HG02798 (cell line): Measurements from ENCODE around the gene SERINC5.

Experiments
- ATAC-seq: cut with Tn5 transposase; IDR thresholded peaks from one replicate; pipeline ENCODE4 v1.9.1; 2021; ENCODE audit warnings: mild to moderate bottlenecking; ENCODE audit not compliant: unreplicated experiment, poor library complexity

The SERINC5 gene

DNA sequence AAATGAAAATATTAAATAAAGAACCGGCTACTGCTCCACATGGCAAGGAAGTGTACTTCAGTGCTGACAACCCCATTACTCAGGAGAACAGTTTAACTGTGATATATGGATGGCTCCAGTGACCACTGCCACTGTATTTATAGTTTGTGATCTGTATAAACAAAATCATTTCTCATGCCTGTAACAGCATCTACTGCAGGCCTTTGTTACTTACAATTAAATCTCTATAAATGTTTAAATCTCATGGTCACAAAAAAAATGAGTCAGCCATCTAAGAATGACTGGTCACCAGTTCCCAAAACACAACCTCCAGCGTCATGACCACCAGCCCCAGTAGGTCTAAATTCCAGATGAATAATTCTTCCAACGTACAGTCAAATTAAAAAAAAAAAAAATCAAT lies 24.6 kb downstream of the SERINC5 start:
- ATAC-seq: no peak

GRCh38 chr5:80230269-80230992 lies 25.4 kb downstream of the SERINC5 start:
- no peak for ATAC-seq

- ATAC-seq: no peak
Measured at GRCh38 chr5:80229902-80230255, 26.0 kb downstream of the SERINC5 start.

DNA sequence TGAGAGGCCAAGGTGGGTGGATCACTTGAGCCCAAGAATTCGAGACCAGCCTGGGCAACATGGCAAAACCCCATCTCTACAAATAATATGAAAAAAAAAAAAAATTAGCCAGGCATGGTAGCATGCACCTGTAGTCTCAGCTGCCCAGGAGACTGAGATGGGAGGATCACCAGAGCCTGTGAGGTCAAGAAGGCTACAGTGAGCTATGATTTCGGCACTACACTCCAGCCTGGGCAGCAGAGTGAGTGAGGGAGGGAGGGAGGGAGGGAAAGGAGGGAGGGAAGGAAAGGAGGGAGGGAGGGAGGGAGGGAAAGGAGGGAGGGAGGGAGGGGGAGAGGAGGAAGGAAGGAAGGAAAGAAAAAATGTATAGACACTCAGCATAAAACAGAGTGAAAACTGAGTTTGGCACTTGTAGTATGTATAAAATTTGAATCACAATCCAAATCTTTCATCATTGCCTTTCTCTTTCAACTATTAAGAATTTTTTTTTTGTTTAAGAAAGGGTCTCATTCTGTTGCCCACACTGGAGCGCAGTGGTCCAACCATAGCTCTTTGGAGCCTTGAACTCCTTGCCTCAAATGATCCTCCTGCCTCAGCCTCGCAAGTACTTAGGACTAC lies 27.8 kb downstream of the SERINC5 start:
- no peak for ATAC-seq

DNA sequence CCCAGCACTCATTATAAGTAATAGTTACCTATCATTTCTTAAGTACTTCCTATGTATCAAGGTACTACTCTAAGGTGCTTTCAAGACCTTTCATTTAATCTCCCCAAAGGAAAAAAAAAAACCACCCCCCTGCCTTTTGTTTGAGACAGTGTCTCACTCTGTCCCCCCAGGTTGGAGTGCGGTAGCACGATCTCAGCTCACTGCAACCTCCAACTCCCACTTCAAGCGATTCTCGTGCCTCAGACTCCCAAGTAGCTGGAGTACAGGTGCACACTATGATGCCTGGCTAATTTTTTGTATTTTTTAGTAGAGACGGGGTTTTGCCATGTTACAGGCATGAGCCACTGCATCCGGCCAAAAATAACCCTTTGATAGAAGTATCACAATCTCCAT lies 29.9 kb downstream of the SERINC5 start:
- no peak for ATAC-seq

- ATAC-seq: no peak
Measured at GRCh38 chr5:80225189-80225933, 30.5 kb downstream of the SERINC5 start.

- no peak for ATAC-seq
Measured at GRCh38 chr5:80223561-80223960, 32.3 kb downstream of the SERINC5 start.

DNA sequence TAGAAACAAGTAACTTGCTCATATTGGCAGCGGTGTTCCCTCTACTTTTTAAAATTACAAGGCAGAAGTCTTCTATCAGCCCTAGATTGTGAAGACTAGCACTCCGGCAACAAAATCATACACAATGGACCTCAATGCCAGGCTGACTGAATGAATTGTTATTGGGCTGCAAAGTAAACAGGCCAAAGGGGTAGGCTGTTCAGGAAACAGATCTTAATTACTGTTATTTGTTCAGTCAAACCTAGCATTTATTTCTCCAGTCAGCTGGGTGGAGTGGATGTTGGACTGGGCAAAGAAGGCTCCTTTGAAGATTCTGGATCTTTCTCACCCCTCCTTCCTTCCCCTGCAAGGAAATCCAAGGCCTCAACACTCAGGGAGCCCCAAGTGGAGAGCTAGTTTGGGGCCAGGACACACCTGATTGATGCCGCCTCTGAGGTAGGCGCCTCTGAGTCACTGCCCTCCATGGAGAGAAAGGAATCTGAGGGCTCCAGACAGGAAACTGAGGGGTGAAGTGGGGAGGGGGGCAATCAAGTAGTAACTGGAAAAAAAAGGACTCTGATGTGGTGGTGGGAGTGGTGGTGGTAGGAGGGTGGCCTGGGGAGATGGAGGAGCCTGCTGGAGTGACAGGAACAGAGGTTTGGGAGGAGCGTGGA lies 35.5 kb downstream of the SERINC5 start:
- ATAC-seq: no peak

GRCh38 chr5:80219391-80219790 lies 36.5 kb downstream of the SERINC5 start:
- ATAC-seq: no peak

DNA sequence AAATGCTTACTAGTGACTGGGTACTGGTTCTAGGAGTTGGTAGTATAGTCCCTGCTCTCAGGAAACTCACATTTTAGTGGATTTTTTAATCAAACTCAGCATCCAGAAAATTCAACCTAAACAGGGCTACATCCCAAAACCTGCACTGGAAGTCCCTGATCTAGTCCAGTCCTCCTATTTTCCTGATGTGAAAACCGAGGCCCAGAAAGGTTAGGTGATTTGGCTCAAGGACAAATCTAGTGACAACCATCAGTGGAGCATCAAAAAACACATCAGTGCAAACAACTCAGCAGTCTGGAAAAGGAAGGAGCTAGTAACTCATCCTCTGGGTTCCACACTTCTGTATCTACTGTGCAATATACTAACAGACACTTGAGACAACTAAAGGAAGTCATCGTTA lies 38.2 kb downstream of the SERINC5 start:
- no peak for ATAC-seq

GRCh38 chr5:80216753-80217596 lies 38.9 kb downstream of the SERINC5 start:
- ATAC-seq: no peak

DNA sequence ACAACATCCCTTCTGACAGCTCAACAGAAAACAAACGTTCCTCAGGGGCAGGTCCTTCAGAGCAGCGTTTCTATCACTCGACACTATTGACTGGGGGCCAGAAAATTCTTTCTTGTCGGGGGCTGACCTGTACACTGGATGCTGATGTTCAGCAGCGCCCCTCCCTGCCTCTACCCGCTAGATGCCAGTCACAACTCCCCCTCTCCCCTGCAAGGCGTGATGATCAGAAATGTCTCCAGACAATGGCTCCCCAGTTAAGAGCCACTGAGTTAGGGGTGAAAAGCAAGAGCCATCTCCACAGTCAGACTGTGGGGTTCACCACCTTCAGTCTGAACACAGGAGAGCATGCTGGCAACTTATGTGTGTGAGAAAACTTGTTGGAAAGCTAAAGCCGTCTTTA lies 39.8 kb downstream of the SERINC5 start:
- no peak for ATAC-seq

DNA sequence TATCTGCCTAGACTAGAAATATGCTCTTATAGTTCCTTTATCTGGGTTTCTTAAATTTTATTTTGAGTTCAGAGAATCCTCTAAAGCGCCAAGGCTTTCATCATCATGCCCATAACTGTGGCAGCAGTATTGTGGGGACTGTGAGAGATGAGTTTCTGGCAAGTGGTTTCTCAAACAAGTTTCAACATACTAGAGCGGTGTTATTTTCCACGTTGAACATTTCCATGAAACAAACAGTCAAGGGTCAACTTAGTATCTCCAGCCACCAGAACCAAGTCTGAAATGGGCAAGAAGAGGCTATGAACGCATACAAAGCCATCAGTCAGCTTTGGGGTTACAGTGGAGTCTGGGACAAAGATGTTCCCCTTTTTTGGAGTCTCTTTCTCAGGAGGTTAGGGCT lies 40.3 kb downstream of the SERINC5 start:
- no peak for ATAC-seq

DNA sequence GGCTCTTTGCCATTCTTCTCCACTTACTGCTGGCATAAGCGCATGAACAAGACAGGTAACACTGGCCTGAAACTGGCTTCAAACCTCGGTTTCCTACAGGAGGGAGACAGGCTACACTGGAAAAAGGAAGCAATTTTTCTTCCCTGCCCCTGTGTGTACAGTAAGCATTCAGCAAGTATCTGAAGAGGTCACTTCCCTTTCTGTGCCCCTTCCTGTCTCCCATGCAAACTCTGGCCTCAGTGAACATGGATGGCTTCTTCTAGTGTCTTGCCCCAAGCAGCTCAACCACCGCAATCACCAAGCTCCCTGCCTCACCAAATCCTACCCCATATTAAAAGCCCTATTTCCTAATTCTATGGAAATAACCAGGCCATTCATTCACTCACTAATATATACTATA lies 42.4 kb downstream of the SERINC5 start:
- no peak for ATAC-seq

DNA sequence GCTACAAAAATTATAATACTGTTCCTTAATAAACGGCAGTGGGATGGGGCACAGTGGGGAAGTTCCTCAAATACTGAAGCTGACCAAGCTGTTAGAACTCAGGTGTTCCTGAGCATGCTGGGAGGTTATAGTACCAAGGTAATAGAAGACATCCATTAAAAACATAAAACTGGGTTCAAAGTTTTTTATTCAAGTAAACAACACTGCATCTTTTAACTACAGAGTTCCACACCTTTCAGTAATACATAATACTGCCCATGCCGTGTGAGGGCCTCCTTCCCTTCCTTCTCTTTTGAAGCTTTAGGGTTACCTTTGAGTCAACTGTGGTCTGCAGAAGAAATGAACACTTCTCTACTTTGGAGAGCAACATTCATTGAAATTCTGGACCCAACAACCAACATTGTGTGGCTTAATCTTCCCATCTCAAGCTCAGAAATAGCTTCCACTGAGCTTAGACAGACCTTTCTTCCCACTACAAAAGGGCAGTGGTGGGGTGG lies 43.6 kb downstream of the SERINC5 start:
- no peak for ATAC-seq

DNA sequence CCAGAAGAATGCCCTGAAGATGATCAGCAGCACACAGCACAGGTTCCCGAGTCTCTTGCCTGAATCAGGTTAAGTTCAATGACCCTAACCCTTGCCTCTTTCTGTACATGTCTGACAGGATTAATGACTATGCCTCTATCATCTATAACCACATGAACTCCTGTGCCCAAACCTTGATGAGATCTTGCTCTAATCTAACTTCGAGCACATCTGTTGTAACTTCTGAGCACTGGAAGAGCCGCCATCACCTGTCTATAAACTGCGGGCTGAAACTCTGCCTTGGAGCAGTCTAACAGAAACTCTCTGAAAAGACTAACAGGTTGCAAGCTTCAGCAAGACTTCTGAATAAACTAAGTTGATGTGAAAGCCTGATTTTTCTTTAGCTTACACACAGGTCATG lies 44.5 kb downstream of the SERINC5 start:
- no peak for ATAC-seq

DNA sequence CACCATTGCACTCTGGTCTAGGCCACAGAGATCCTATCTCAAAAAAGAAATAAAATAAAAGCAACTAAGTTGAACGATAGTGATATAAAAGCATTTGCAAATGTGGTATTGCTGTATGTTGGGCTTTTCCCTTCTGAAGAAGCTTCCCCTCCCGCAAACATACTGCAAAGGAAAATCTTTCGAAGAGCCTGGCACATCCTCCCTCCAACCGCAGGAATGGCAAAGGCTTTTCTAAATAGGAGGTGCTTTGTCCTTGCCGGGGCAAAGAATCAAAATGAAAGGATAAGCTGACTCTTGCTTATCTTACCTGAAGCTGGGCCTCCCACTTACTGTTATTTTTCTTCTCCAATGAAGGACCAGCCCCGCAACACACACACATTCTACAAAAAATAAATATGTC lies 45.8 kb downstream of the SERINC5 start:
- ATAC-seq: no peak

- ATAC-seq: no peak
Measured at GRCh38 chr5:80208381-80208780, 47.5 kb downstream of the SERINC5 start.

DNA sequence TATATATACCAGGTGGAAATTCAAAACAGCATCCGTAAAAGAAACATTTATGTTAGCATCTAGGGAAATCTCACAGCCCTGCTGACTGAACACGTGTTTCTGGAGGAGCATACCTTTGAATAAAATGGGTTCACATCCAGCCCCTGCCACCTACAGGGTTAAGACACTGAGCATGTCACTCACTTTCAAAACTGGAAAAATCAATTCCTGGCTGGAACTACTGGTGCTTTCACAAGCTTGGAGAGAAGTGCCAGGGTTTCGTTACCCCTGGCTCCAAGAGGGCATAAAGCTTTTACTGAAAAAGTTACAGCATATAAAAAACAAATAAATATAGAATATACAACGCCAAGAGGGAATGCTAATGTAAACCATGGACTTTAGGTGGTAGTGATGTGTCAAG lies 48.0 kb downstream of the SERINC5 start:
- no peak for ATAC-seq

DNA sequence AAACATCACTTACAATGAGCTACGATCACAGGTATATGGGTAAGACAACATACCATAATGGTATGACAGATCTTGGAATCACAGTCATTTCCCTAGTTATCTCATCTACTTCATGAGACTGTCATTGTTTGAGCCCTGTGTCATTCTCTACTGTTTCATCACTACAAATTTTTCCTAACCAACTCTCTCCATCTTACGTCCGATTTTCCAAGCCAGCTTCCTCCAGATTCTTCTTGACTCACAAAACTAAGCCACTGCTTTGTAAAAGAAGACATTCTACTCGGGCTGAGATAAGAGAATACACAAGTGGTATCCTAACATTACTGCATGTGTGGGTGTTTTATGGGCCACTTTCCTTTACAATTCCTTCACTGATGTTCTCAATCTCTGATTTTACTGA lies 49.6 kb downstream of the SERINC5 start:
- no peak for ATAC-seq
